Tibial nerve (tissue), 4 donors: ENCODE results near the gene CLSTN1. TPM values are rescaled to one million over a fixed set of nuclear protein-coding genes. Genes with fewer than 3 reads are reported as not detected.

Experiments
- DNase-seq, 2 donors: peaks; one replicate each; pipeline ENCODE4 v3.0.0-alpha.2; 2019; ENCODE audit warnings: low spot score in 2 of 2
- H3K27ac ChIP-seq, 4 donors: fragments of 200-600 bp; sonication (generic) in 3 of 4; one replicate each; pipeline ENCODE4 v1.5.1; 2017 to 2019; ENCODE audit warnings: mild to moderate bottlenecking in 1 of 4
- H3K27me3 ChIP-seq, 2 donors: fragments of 200-600 bp; sonication (generic) in 1 of 2; one replicate each; pipeline versions ENCODE4 v1.5.1 to v1.6.0; 2017 to 2019
- H3K36me3 ChIP-seq, 3 donors: fragments of 200-600 bp; sonication (generic); one replicate each; pipeline ENCODE4 v1.5.1; 2018 to 2019
- H3K4me1 ChIP-seq, 4 donors: fragments of 200-600 bp; sonication (generic) in 3 of 4; one replicate each; pipeline ENCODE4 v1.5.1; 2017 to 2019
- H3K4me3 ChIP-seq, 4 donors: fragments of 200-600 bp; sonication (generic) in 3 of 4; one replicate each; pipeline ENCODE4 v1.5.1; 2017 to 2019; ENCODE audit warnings: mild to moderate bottlenecking in 1 of 4, moderate library complexity in 1 of 4
- H3K9me3 ChIP-seq, 4 donors: fragments of 200-600 bp; sonication (generic) in 3 of 4; one replicate each; pipeline ENCODE4 v1.5.1; 2017 to 2019
- EP300 ChIP-seq, 2 donors: sonication (generic); formaldehyde crosslinking; IDR thresholded peaks; one replicate each; pipeline ENCODE4 v1.6.1; 2017; ENCODE audit warnings: antibody characterized with exemption in 2 of 2, mild to moderate bottlenecking in 1 of 2
- POLR2A ChIP-seq, 2 donors: fragments of 450-650 bp; IDR thresholded peaks; one replicate each; pipeline ENCODE4 v1.6.1; 2017; ENCODE audit warnings: antibody characterized with exemption in 2 of 2, mild to moderate bottlenecking in 2 of 2, moderate library complexity in 2 of 2
- WGBS, 2 donors: methylation state at CpG; one replicate each; pipeline ENCODE4 v1.1.5; 2018; 5-methylcytosine and 5-hydroxymethylcytosine counted together
- total RNA-seq, 4 donors: library from RNA; depleted of rRNA; stranded (reverse); fragments of >200 nt; gene quantifications; one replicate each; pipeline ENCODE4 v1.1.0, GENCODE V29; 2016
- TF ChIP-seq, protein P1 (sequence below), 5 experiments: fragments of 200-600 bp in 3 of 5; fragments of 450-650 bp in 2 of 5; sonication (generic) in 3 of 5; IDR thresholded peaks; one replicate each; pipeline ENCODE4 v1.5.1; 2016 to 2019; ENCODE audit warnings: antibody characterized with exemption in 5 of 5, mild to moderate bottlenecking in 3 of 5, moderate library complexity in 2 of 5

Gene CLSTN1
- total RNA-seq, 4 donors from 2014 or later: 60.9 to 90.6 (median 72.5) TPM

DNA sequence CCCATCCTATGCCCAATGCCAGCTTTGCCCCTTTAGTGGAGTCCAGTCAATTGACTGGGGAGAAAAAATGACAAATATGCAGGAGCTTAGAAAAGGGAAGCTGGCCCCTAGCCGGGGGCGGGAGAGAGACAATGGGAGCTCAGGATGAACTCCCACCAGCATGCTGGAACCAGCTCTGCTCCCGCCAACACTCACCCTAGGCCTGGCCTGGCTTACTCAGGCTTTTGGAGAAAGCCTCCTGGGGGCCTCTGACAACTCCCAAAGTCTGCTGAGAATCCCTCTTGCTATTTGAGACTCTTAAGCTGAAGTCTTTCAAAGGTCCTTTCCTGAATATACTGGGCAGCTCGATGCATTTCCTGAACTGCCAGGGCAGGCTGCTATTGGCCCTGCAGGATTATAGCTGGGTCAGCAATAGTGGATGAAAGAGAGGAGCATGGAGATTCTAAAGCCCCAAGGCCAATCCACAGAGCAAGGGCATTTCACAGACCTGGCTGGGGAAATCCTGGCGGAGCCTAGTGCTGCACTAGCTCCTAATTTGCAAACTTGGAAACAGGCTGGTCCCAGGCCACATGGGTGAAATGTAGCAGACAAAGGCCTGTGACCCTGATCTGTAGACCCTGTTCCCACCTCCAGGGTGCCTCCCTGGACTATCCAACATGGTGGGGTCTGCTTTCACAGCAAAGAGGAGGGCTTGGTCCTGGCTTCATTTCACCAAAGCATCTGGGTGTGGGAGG lies 35.7 kb upstream of the CLSTN1 start:
- peaks cover 0 to 26% (median 0%) of the 10 kb centered on the region in 3 donors for H3K36me3 ChIP-seq
- peak overlapping the region in 3 of 4 donors; percentile 2 to 46 (median 35) for H3K27ac ChIP-seq
- no peak overlapping the region for H3K4me3 ChIP-seq
- no peak for DNase-seq
- TF ChIP-seq POLR2A (IDR thresholded peaks at IDR 0.05) (no peak), EP300 (IDR thresholded peaks at IDR 0.05) (no peak)
- TF ChIP-seq, protein P1, sequence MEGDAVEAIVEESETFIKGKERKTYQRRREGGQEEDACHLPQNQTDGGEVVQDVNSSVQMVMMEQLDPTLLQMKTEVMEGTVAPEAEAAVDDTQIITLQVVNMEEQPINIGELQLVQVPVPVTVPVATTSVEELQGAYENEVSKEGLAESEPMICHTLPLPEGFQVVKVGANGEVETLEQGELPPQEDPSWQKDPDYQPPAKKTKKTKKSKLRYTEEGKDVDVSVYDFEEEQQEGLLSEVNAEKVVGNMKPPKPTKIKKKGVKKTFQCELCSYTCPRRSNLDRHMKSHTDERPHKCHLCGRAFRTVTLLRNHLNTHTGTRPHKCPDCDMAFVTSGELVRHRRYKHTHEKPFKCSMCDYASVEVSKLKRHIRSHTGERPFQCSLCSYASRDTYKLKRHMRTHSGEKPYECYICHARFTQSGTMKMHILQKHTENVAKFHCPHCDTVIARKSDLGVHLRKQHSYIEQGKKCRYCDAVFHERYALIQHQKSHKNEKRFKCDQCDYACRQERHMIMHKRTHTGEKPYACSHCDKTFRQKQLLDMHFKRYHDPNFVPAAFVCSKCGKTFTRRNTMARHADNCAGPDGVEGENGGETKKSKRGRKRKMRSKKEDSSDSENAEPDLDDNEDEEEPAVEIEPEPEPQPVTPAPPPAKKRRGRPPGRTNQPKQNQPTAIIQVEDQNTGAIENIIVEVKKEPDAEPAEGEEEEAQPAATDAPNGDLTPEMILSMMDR (IDR thresholded peaks at IDR 0.05): no peak
- H3K27me3 ChIP-seq: no peaks in the 10 kb centered on the region
- WGBS, 2 donors: 48 to 62% methylated on average over 5 of the region's 5 CpGs
- peaks cover 0 to 25% (median 7%) of the 10 kb centered on the region in 4 donors for H3K4me1 ChIP-seq
- no peaks in the 10 kb centered on the region for H3K9me3 ChIP-seq

GRCh38 chr1:9858293-9859035 lies 34.7 kb upstream of the CLSTN1 start:
- Histone ChIP-seq H3K27me3 (no peaks in the 10 kb centered on the region), H3K36me3 (peaks cover 0 to 26% (median 0%) of the 10 kb centered on the region in 3 donors), H3K4me3 (no peak overlapping the region), H3K4me1 (peaks cover 0 to 19% (median 7%) of the 10 kb centered on the region in 4 donors), H3K27ac (peak overlapping the region in 2 of 4 donors; percentile 35 to 46), H3K9me3 (no peaks in the 10 kb centered on the region)
- no peak for TF ChIP-seq EP300 (IDR thresholded peaks at IDR 0.05)
- no peak for DNase-seq
- WGBS, 2 donors: 97 to 98% methylated on average over 6 of the region's 6 CpGs

- TF ChIP-seq, protein P1 (IDR thresholded peaks at IDR 0.05): no peak
- no peak for TF ChIP-seq EP300 (IDR thresholded peaks at IDR 0.05)
- TF ChIP-seq POLR2A (IDR thresholded peaks at IDR 0.05): no peak
- H3K27ac ChIP-seq: no peak overlapping the region
- 79 to 86% methylated on average over 1 of the region's 1 CpG for WGBS, 2 donors
- H3K27me3 ChIP-seq: no peaks in the 10 kb centered on the region
- H3K4me3 ChIP-seq: no peak overlapping the region
- peaks cover 0 to 19% (median 7%) of the 10 kb centered on the region in 4 donors for H3K4me1 ChIP-seq
- H3K36me3 ChIP-seq: peaks cover 0 to 36% (median 0%) of the 10 kb centered on the region in 3 donors
- H3K9me3 ChIP-seq: no peaks in the 10 kb centered on the region
- DNase-seq: no peak
These were observed 31.4 kb upstream of the CLSTN1 start for GRCh38 chr1:9855186-9855585.

DNA sequence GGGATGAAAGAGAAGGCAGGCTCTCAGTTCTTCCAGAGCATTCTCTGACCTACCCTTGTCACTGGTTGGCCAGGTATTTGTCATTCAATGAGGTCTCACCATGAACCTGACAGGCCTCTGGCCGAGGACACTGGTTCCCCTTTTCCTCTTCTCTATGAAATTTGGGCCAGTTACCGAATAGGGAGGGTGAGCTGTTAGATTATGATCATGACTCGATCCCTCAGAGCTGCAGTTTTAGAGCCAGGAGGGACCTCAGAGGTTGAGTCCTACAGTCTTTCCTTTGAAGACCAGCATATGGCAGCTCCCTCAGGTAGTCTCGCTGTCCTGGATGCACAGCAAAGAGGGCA lies 29.5 kb upstream of the CLSTN1 start:
- H3K36me3 ChIP-seq: peaks cover 0 to 46% (median 0%) of the 10 kb centered on the region in 3 donors
- no peak for TF ChIP-seq EP300 (IDR thresholded peaks at IDR 0.05)
- TF ChIP-seq, protein P1 (IDR thresholded peaks at IDR 0.05): no peak
- no peak for TF ChIP-seq POLR2A (IDR thresholded peaks at IDR 0.05)
- no peak overlapping the region for H3K27ac ChIP-seq

DNA sequence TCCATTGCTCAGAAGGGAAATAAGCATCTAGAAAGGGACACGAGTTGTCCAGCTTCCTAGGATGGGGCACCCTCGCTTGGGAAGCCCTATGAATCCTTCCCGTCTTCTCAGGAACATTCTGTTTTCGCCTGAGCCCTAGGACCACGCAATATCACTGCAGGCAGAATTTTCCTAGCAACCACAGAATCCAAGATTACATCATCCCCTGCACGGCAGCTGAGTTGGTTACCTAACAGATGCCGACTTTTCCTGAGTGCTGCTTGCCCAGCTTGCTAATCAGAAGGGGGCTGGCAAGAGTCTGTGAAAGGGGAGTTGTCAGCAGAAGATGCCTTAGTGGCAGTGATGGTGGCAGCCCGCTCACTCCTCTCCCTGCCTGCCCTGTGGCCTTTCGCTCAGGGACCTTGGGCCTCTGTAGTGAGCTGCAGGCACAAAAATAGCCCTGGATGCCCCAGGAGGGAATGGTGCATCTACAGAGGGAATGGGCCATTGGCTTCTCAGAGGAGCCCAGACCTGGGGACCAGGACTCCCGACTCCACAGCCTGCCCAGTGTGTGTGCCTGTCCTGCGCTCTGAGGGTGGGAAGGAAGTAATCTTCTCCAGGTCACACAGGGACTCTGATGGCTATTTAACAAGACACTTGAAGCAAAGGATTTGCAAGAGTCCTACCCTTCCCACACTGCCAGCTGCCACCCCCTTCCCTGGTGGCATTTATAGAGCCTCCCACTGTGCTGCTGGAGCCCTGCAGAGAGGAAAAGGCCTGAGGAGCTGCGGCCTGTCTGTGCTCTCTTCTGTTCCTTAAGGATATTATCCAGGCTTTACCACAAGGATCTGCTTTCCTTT lies 28.9 kb upstream of the CLSTN1 start:
- peaks cover 0 to 6% (median 0%) of the 10 kb centered on the region in 4 donors for H3K4me1 ChIP-seq
- 74 to 82% methylated on average over 11 of the region's 12 CpGs for WGBS, 2 donors

More for the DNA sequence above, 29.5 kb upstream of the CLSTN1 start:
- Histone ChIP-seq H3K27me3 (no peaks in the 10 kb centered on the region), H3K4me1 (peaks cover 0 to 6% (median 0%) of the 10 kb centered on the region in 4 donors), H3K9me3 (no peaks in the 10 kb centered on the region), H3K4me3 (no peak overlapping the region)
- WGBS, 2 donors: 87 to 92% methylated on average over 4 of the region's 4 CpGs
- DNase-seq: no peak

More for the DNA sequence above, 28.9 kb upstream of the CLSTN1 start:
- H3K4me3 ChIP-seq: no peak overlapping the region
- H3K9me3 ChIP-seq: no peaks in the 10 kb centered on the region
- no peak for TF ChIP-seq POLR2A (IDR thresholded peaks at IDR 0.05)
- TF ChIP-seq, protein P1 (IDR thresholded peaks at IDR 0.05): no peak
- TF ChIP-seq EP300 (IDR thresholded peaks at IDR 0.05): no peak
- peaks cover 0 to 41% (median 0%) of the 10 kb centered on the region in 3 donors for H3K36me3 ChIP-seq
- DNase-seq: no peak
- H3K27me3 ChIP-seq: no peaks in the 10 kb centered on the region
- peak overlapping the region in 1 of 4 donors; percentile 28 for H3K27ac ChIP-seq
